GM19372 (cell line): Measurements from ENCODE around the gene PAFAH1B2.
"Not testable (repeated sequence)": the region's sequence is repeated elsewhere in the genome, so short reads cannot be mapped to it uniquely, and the experiment has no call there.

ENCODE experiments used
- ATAC-seq: cut with Tn5 transposase; IDR thresholded peaks from one replicate; pipeline ENCODE4 v1.9.1; 2021; ENCODE audit warnings: mild to moderate bottlenecking, low read depth, moderate library complexity; ENCODE audit not compliant: unreplicated experiment

PAFAH1B2 gene

GRCh38 chr11:117200813-117201657 lies 56.9 kb downstream of the PAFAH1B2 start:
- ATAC-seq = no peak

DNA sequence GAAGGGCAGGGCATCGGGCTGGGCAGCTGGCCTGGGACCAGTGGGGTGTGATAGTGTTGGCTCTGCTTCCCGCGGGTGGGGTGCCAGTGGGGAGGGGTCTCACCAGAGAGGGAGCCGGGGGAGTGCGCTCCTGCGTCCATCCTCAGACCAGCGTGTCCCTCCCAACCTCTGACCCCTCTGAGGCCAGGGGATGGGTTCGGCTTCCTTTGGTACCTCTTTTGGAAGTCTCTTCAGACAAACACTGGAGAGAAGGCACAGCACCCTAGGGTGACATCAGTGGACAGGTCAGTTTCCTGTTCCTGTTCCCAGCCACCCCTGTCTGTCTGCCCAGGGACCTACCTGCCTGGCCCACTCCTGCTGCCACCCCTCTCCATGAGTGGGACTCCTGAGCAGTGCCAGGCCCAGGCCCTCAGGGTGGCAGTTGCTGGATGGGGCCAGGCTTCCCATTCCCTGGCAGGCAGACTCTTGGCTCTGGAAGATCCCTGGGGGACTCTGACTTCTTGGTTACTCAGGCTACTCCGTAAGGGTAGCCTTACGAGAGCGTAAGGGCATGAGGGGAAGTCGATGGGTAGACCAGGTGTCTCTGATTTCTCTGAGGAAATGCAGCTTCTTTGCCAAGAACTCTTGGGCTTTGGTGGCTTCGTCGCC lies 57.7 kb downstream of the PAFAH1B2 start:
- no peak for ATAC-seq

DNA sequence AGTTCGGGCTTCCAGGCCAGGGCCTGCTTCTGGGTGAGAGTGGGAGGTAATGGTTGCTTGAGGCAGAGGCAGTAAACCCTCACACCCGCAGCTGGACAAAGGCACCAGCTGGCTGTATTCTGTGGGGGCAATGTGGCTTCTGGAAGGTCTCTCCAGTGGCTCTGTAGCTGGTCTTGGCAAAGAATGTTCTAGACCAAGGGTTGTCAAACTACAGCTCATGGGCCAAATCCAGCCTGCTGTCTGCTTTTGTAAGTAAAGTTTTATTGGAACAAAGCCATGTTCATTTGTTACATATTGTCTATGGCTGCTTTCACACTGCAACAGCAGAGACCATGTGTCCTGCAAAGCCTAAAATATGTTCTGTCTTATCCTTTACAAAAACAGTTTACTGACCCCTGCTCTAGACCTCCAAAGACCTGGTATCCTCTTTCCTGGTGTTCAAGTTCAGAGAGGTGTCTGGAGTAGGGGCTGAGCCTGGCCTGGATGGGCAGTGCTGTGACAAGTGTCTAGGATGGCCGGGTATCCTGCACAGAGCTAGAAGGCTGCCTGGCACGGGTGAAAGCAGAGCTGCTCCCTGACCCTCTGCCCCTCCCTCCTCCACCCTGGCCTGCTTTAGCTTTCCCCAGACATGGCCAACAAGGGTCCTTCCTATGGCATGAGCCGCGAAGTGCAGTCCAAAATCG lies 58.4 kb downstream of the PAFAH1B2 start:
- no peak for ATAC-seq

DNA sequence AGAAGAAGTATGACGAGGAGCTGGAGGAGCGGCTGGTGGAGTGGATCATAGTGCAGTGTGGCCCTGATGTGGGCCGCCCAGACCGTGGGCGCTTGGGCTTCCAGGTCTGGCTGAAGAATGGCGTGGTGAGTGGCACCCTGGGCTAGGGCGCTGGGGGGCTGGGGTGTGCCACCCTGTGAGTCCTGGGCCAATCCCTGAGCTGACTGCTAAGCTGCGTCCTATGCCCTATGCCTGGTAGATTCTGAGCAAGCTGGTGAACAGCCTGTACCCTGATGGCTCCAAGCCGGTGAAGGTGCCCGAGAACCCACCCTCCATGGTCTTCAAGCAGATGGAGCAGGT lies 59.0 kb downstream of the PAFAH1B2 start:
- ATAC-seq = no peak

DNA sequence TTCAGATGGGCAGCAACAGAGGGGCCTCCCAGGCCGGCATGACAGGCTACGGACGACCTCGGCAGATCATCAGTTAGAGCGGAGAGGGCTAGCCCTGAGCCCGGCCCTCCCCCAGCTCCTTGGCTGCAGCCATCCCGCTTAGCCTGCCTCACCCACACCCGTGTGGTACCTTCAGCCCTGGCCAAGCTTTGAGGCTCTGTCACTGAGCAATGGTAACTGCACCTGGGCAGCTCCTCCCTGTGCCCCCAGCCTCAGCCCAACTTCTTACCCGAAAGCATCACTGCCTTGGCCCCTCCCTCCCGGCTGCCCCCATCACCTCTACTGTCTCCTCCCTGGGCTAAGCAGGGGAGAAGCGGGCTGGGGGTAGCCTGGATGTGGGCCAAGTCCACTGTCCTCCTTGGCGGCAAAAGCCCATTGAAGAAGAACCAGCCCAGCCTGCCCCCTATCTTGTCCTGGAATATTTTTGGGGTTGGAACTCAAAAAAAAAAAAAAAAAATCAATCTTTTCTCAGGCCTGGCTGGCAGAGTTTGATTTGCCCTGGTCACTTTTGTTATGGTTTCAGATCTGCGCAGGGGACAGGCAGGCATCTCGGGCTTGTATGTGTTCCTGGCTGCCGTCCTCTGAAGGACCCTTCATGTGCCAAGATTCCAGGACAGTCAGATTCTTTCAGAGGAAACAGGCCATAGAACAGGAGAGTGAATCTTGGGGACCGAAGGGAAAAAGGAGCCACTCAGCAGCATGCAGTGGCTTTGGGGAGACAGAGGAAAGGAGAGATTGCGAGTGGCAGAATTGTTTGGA lies 60.4 kb downstream of the PAFAH1B2 start:
- no peak for ATAC-seq

- ATAC-seq = no peak
Observed at GRCh38 chr11:117205211-117205818, 61.2 kb downstream of the PAFAH1B2 start.

DNA sequence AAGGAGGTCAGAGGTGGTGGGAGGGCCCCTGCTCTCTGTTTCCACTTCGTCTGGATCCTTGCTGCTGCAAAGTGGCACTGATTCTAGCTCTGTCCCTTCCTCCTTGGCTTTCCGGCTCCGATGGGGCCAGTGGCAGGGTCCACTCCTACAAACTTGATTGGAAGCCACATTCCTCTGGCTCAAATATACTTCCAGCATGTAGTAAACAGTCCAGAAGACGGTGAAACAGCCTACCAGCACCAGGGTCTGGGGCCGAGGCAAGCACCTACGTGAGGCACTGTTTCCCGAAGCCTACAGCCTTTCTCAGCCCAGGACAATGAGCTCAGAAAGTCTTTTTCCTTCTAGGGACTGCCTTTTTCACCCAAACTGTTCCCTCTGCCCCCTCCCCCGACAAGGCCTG lies 62.0 kb downstream of the PAFAH1B2 start:
- not testable (repeated sequence) for ATAC-seq

DNA sequence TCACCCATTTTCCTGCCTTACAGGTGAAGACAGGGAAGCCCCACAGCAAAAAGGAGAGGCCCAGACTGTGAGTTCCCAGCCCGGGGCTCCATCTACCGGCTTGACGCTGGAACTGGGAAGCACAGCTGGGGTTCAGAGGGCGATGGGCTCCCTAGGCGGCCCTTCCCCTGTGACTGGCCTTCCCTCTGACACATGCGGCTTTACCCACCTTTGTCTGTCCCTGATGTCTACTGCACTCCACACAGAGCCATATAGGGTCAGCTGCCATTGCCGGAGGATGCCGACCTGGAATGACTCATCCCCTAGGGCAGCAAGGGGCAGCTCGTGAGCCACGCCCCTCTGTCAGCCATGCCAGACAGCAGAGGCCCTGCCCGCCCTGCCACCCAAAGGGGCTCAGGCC lies 62.8 kb downstream of the PAFAH1B2 start:
- ATAC-seq = not testable (repeated sequence)

DNA sequence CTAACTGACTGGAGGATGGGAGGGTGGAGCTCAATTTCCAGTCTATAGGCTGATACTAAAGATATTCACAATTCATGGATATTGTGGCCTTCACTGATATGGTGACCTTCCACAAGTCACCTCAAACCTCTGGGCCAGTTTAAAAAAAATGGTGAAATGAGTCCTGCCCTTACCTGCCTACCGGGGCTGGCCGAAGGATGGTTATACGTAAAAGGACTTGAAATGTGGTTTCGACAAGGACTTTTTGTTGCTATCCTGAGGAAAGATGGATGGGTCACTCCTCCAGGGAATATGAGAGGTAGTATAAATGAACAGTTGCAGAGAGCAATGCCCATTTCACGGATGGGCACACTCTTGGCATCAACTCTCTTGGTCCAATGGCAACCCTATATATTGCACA lies 63.4 kb downstream of the PAFAH1B2 start:
- not testable (repeated sequence) for ATAC-seq

GRCh38 chr11:117208710-117209109 lies 64.6 kb downstream of the PAFAH1B2 start:
- not testable (repeated sequence) for ATAC-seq

- ATAC-seq = not testable (repeated sequence)
Observed at GRCh38 chr11:117209351-117210125, 65.5 kb downstream of the PAFAH1B2 start.

GRCh38 chr11:117210620-117211019 lies 66.5 kb downstream of the PAFAH1B2 start:
- no peak for ATAC-seq

GRCh38 chr11:117212697-117213355 lies 68.7 kb downstream of the PAFAH1B2 start:
- ATAC-seq = no peak

- ATAC-seq = no peak
Observed at GRCh38 chr11:117214404-117215110, 70.5 kb downstream of the PAFAH1B2 start.

DNA sequence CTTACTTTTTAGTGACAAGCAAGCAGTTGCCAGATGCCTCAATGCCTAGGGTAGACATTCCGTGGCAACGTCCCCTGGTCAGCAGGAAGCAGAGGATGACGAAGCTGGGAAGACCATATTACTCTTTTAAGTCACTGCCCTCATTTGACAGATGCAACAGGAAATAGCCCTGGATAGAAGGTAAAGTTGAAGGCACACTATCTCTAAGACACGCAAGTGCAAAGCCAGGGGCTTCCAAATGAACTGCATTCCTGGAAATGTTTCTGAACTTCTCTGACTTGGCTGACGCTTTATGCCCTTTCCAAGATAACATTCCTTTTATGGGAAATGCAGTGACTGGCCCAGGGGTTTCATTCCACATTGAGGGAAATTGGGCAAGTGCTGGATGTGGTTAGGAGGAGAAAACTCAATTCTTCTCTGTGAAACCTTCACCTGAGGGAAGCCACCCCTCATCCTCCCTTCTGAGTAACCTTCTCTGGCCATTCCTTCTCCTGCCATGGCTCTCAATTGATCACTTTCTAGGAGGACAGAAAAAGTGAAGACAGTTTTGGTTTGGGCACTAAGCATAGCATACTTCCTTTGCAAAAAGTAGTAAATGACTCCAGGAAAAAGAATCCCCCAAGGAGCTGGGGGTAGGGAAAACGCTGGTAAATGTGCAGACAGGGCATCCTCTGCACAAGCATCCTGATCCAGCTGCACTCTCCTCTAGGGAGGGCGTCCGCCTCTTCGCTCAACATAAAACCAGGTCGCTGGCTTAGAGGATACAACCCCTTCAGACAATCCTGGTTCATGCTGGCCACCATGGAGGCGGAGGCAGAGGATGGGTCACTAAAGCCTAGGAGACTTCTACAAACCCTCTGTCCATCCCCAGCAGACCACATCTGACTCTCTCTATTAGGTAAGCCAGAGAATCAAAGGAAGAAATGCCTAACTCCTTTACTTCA lies 73.3 kb downstream of the PAFAH1B2 start:
- no peak for ATAC-seq

DNA sequence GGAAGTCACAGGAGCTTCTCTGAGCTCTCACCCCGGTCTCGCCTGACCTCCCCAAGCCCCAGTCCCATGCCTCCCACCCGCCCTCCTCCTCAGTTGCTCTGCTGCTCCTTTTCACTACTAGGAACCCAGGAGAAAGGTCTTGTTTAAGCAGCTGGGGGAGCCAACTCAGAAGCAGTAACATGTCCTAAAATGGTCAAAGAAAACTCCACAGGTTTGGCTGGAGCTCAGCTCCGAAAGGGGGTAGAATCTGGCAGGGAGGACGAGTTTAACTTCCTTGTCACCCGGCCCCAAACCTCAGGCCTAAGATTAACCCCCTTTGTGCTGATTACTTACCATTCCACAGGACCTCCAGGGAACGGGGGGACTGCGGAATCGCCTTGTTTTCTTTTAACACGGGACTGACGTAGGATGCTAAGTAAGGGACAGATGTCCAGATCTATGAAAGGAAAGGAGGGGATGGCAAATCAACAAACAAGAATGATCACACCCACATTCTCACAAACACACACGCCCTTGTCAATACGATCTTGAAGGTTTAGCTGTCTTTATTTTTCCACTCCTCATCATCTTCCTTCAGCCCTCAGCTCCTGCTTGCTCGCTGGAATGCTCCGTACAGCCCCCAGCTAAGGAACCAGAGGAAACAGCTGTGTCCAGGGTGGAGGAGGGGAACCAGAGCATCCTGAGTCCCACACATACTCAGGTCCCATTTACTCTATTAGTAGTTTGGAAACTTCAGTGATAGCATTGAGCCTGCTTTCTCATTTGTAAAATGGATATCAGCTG lies 74.2 kb downstream of the PAFAH1B2 start:
- ATAC-seq = no peak

DNA sequence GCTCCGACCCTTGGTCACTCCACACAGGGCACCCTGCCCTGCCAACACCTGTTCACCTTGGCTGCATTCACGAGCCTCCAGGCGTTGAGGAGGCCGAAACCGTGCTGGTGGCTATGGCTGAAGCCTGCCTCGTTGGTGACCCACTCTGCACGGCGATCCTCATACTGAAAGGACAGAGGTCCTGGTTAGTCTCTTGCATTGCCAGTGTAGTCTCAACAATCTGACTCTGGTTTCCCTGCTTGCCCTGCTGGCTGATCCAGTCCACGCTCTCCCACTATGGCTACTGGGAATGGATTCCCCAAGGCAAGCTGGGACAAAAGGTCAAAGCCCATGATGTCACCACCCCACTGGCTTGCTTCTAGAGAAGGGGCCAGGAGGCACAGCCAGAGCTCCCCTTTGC lies 74.9 kb downstream of the PAFAH1B2 start:
- no peak for ATAC-seq
